Activated CD8-positive, alpha-beta T cell treated with anti-CD3 and anti-CD28 coated beads for 36 hours (primary cell): Measurements from ENCODE around the gene BRSK1. TPM values are rescaled to one million over a fixed set of nuclear protein-coding genes. Genes with fewer than 3 reads are reported as not detected.

Experiments used
- ATAC-seq: fragments of 200-7000 bp; cut with Tn5 transposase; one replicate; pipeline ENCODE4 v1.10.0; 2021; ENCODE audit warnings: mild to moderate bottlenecking, moderate library complexity
- CTCF ChIA-PET: fragments of 350-600 bp; sonication (Branson Sonifier 250); formaldehyde crosslinking; loops from one replicate; lab custom pipeline; 2021; ENCODE audit warnings: antibody characterized with exemption; lab: Charles Lee
- POLR2A ChIA-PET: fragments of 350-600 bp; sonication (Branson Sonifier 250); formaldehyde crosslinking; loops from one replicate; lab custom pipeline; 2021; ENCODE audit warnings: antibody characterized with exemption; lab: Charles Lee
- DNase-seq: peaks from one replicate; pipeline ENCODE4 v3.0.0-alpha.2; 2020
- H3K27ac Mint-ChIP-seq: one replicate; pipeline ENCODE4 v1.8.0; 2021; ENCODE audit warnings: mild to moderate bottlenecking, mixed read lengths
- H3K27me3 Mint-ChIP-seq: one replicate; pipeline ENCODE4 v1.8.0; 2021; ENCODE audit warnings: mixed read lengths
- H3K36me3 Mint-ChIP-seq: one replicate; pipeline ENCODE4 v1.8.0; 2021; ENCODE audit warnings: low read depth, mixed read lengths
- H3K4me1 Mint-ChIP-seq: one replicate; pipeline ENCODE4 v1.8.0; 2021; ENCODE audit warnings: low read depth, mixed read lengths
- H3K4me3 Mint-ChIP-seq: one replicate; pipeline ENCODE4 v1.8.0; 2021; ENCODE audit warnings: mild to moderate bottlenecking, moderate library complexity, mixed read lengths
- H3K9me3 Mint-ChIP-seq: one replicate; pipeline ENCODE4 v1.8.0; 2021; ENCODE audit warnings: mixed read lengths
- intact Hi-C: fragments of 100-400 bp; cut with micrococcal nuclease; formaldehyde crosslinking; loops from one replicate; pipeline ENCODE4 v1.10.0; 2022
- total RNA-seq, 2 experiments: library from RNA; stranded (reverse); gene quantifications; one replicate each; pipeline ENCODE4 v1.2.3, GENCODE V29; 2021
- TF ChIP-seq, protein P1 (sequence below): fragments of 200-600 bp; IDR thresholded peaks from one replicate; pipeline ENCODE4 v1.8.0; 2022; ENCODE audit warnings: antibody characterized with exemption, mild to moderate bottlenecking

BRSK1 gene
- total RNA-seq, 2 experiments from 2014 or later = 5.1 to 5.8 TPM

DNA sequence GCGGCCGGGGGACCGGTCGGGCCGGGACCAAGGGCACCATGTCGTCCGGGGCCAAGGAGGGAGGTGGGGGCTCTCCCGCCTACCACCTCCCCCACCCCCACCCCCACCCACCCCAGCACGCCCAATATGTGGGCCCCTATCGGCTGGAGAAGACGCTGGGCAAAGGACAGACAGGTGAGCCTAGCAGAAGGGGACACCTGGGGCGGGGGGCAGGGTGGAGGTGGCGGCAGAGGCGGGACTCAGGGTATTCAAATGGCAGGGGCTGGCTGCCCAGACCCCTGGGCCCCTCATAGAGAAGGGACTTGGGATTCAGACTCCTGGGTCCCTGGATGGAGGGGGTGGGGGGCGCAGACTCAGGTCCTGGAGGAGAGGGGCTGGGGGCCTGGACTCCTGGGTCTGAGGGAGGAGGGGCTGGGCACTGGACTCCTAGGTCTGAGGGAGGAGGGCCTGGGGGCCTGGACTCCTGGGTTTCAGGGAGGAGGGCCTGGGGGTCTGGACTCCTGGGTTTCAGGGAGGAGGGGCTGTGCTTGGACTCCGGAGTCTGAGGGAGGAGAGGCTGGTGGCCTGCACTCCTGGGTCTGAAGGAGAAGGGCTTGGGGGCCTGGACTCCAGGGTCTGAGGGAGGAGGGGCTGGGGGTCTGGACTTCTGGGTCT lies 735 bp downstream of the BRSK1 start:
- Mint-ChIP-seq H3K4me3 (peak overlapping the region; percentile 15), H3K9me3 (no peaks in the 10 kb centered on the region), H3K27me3 (no peaks in the 10 kb centered on the region), H3K36me3 (no peaks in the 10 kb centered on the region), H3K4me1 (peaks cover 16% of the 10 kb centered on the region), H3K27ac (no peak overlapping the region)
- no peak for ATAC-seq
- TF ChIP-seq, protein P1, sequence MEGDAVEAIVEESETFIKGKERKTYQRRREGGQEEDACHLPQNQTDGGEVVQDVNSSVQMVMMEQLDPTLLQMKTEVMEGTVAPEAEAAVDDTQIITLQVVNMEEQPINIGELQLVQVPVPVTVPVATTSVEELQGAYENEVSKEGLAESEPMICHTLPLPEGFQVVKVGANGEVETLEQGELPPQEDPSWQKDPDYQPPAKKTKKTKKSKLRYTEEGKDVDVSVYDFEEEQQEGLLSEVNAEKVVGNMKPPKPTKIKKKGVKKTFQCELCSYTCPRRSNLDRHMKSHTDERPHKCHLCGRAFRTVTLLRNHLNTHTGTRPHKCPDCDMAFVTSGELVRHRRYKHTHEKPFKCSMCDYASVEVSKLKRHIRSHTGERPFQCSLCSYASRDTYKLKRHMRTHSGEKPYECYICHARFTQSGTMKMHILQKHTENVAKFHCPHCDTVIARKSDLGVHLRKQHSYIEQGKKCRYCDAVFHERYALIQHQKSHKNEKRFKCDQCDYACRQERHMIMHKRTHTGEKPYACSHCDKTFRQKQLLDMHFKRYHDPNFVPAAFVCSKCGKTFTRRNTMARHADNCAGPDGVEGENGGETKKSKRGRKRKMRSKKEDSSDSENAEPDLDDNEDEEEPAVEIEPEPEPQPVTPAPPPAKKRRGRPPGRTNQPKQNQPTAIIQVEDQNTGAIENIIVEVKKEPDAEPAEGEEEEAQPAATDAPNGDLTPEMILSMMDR = no peak
- ChIA-PET CTCF (no interaction called here), POLR2A (interaction anchor here (2.3 kb wide), 1 partner anchor 30 kb away, joined by 11 read pairs; no protein-coding TSS in a partner anchor)
- intact Hi-C loops = no loop called here
- no peak for DNase-seq

DNA sequence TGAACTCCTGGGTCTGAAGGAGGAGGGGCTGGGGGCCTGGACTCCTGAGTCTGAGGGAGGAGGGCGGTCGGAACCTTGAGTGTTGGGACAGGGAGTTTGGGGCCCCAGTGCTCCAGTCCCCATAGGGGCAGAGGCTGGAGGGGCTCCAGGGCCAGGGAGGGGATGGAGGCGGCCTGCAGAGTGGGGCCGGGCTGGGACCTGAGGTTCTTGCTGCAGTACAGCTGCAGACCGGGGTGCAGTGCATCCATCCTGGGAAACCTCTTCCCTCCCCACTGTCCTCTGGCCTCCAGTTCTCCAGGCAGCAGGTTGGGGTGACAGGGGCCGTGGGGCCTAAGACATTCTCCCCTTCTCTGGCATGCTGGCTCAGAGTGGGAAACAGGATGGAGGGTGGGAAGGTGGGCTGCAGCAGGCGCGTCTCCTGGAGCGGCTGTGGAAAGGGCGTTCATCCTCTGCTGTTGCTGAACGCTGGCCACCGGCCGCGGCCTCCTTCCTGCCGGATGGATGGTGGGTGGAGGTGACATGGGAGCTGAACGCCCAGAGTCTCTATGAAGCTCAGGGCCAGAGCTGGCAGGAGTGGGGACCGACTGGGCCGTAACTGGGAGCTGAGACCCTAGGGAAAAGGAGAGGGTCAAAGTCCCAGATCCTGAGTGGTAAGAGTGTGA lies 1.6 kb downstream of the BRSK1 start:
- ATAC-seq (no peak), DNase-seq (no peak)
- Mint-ChIP-seq H3K9me3 (no peaks in the 10 kb centered on the region), H3K36me3 (no peaks in the 10 kb centered on the region), H3K27ac (no peak overlapping the region), H3K4me3 (peak overlapping the region; percentile 15), H3K4me1 (peaks cover 12% of the 10 kb centered on the region), H3K27me3 (no peaks in the 10 kb centered on the region)
- TF ChIP-seq, protein P1 = no peak
- ChIA-PET CTCF (no interaction called here), POLR2A (interaction anchor here (0.6 kb wide), 2 partner anchors 133 to 151 kb away, joined by 3 read pairs; no protein-coding TSS in a partner anchor)
- intact Hi-C loops = no loop called here

DNA sequence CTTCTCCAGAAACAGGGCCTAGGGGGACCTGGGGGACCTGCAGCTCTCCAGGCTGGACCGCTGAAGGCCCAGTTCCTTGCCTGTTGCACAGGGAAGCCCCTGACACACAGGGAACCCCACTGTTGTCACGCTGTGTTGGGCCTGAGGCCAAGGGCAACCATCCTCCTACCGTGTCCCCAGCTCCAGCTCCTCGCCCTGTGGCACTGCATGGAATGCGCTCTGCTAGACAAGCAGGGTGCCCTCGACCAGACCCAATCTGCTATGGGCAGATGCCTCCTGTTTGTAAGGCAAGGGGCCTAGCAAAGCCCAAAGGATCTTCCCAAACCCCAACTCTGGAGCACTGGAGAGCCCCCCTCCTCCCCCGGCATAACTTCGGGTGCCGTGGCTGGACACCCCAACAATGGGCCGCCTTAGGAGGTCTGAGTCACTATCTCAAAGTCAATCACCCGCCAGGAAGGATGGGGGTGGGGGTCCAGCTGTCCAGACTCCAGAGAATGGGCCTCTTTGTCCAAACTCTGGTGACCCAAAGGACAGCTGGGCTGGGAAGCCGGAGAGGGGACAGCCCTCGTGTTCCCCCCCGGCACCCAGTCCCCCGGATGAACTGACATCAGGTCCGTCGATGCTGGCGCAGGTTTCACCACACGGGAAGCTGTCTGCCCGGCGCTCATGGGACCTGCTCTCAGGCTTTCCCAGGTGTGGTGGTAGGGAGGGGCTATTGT lies 3.7 kb downstream of the BRSK1 start:
- no peaks in the 10 kb centered on the region for H3K9me3 Mint-ChIP-seq
- intact Hi-C loops = no loop called here
- TF ChIP-seq, protein P1 = no peak
- ChIA-PET POLR2A (interaction anchor here (0.6 to 1.7 kb wide), 4 partner anchors 14 to 52 kb away, joined by 3 to 6 read pairs (median 4); partner anchors contain the start of gene KMT5C), CTCF (interaction anchor here (2.2 kb wide), 1 partner anchor 14 kb away, joined by 10 read pairs; no protein-coding TSS in a partner anchor)
- H3K4me1 Mint-ChIP-seq = peaks cover 5% of the 10 kb centered on the region
- H3K36me3 Mint-ChIP-seq = no peaks in the 10 kb centered on the region
- no peak overlapping the region for H3K27ac Mint-ChIP-seq
- ATAC-seq = no peak
- H3K4me3 Mint-ChIP-seq = no peak overlapping the region
- H3K27me3 Mint-ChIP-seq = no peaks in the 10 kb centered on the region
- no peak for DNase-seq

DNA sequence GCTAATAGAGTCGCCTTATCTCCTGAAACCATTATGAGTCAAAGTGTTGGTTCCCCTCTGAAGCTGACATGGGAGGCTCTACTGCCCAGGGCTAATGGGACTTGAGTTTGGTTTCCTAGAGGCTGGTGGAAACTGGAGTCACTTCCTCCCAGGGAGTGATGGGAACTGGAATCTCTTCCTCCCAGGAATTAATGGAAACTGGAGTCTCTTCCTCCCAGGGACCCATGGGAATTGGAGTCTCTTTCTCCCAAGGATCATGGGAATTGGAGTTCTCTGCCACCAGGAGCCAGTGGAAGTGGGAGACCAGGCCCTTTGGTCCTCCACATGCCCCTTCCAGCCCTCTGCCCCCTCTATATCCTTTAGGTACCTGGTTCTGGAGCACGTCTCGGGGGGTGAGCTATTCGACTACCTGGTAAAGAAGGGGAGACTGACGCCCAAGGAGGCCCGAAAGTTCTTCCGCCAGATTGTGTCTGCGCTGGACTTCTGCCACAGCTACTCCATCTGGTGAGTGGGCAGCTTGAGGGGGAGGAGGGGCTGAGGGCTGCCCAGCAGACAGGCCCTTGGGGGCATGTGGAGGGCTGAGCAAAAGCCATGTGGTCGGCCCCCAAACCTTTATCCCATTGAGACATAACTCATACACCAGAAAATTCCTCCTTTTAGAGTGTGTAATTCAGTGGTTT lies 5.5 kb downstream of the BRSK1 start:
- Mint-ChIP-seq H3K9me3 (no peaks in the 10 kb centered on the region), H3K27me3 (no peaks in the 10 kb centered on the region), H3K36me3 (no peaks in the 10 kb centered on the region), H3K4me3 (no peak overlapping the region), H3K27ac (no peak overlapping the region), H3K4me1 (no peaks in the 10 kb centered on the region)
- POLR2A ChIA-PET = interaction anchor here (1.7 kb wide), 1 partner anchor 50 kb away, joined by 6 read pairs; the partner anchor contains the start of gene KMT5C
- CTCF ChIA-PET = no interaction called here
- intact Hi-C loops = no loop called here
- ATAC-seq = no peak
- DNase-seq = no peak
- TF ChIP-seq, protein P1 = no peak
